H9 (cell line): ENCODE data around the gene MTX3. TPM values are rescaled to one million over a fixed set of nuclear protein-coding genes. Genes with fewer than 3 reads are reported as not detected.

Experiments
- DNase-seq: peaks from one replicate; pipeline ENCODE4 v3.0.0-alpha.2; 2017
- H2AFZ ChIP-seq: one replicate; pipeline ENCODE4 v1.6.1; 2013; ENCODE audit warnings: mild to moderate bottlenecking, low read length, control low read depth, moderate library complexity
- H2AK5ac ChIP-seq: 2 replicates; pipeline ENCODE4 v1.6.1; 2013; ENCODE audit warnings: low read length, control low read depth, mixed read lengths; ENCODE audit not compliant: insufficient read length
- H2BK120ac ChIP-seq: one replicate; pipeline ENCODE4 v1.6.1; 2013; ENCODE audit warnings: low read depth, mild to moderate bottlenecking, low read length, control low read depth, inconsistent platforms; ENCODE audit not compliant: poor library complexity, severe bottlenecking
- H2BK12ac ChIP-seq: 2 replicates; pipeline ENCODE4 v1.6.1; 2013; ENCODE audit warnings: low read length, control low read depth, mixed read lengths, low read depth; ENCODE audit not compliant: insufficient read length
- H2BK15ac ChIP-seq: 2 replicates; pipeline ENCODE4 v1.6.1; 2013; ENCODE audit warnings: low read depth, low read length, control low read depth
- H2BK20ac ChIP-seq: one replicate; pipeline ENCODE4 v1.6.1; 2013; ENCODE audit warnings: low read depth, mild to moderate bottlenecking, low read length, control low read depth, inconsistent platforms; ENCODE audit not compliant: poor library complexity, severe bottlenecking
- H2BK5ac ChIP-seq: 2 replicates; pipeline ENCODE4 v1.6.1; 2013; ENCODE audit warnings: low read length, control low read depth, mixed read lengths; ENCODE audit not compliant: insufficient read length
- H3K14ac ChIP-seq: 2 replicates; pipeline ENCODE4 v1.6.1; 2013; ENCODE audit warnings: low read length, control low read depth; ENCODE audit not compliant: insufficient read depth
- H3K18ac ChIP-seq: 2 replicates; pipeline ENCODE4 v1.6.1; 2013; ENCODE audit warnings: low read depth, mild to moderate bottlenecking, mixed read lengths, low read length, control low read depth; ENCODE audit not compliant: insufficient read length
- H3K23ac ChIP-seq: 2 replicates; pipeline ENCODE4 v1.6.1; 2013; ENCODE audit warnings: low read length, control low read depth, mixed read lengths, low read depth; ENCODE audit not compliant: insufficient read length
- H3K23me2 ChIP-seq: 2 replicates; pipeline ENCODE4 v1.6.1; 2013; ENCODE audit warnings: low read depth, mild to moderate bottlenecking, mixed read lengths, low read length, control low read depth; ENCODE audit not compliant: insufficient read length, poor library complexity, severe bottlenecking
- H3K27ac ChIP-seq: 2 replicates; pipeline ENCODE4 v1.5.1; 2013; ENCODE audit warnings: low read length, control low read depth, mixed read lengths, low read depth; ENCODE audit not compliant: insufficient read length
- H3K27me3 ChIP-seq: 2 replicates; pipeline ENCODE4 v1.6.1; 2013; ENCODE audit warnings: low read length, control low read depth, inconsistent platforms; ENCODE audit not compliant: insufficient read depth
- H3K4ac ChIP-seq: 2 replicates; pipeline ENCODE4 v1.6.1; 2013; ENCODE audit warnings: low read depth, mild to moderate bottlenecking, control low read depth, inconsistent platforms, low read length, moderate library complexity
- H3K4me1 ChIP-seq: 2 replicates; pipeline ENCODE4 v1.6.1; 2013; ENCODE audit warnings: low read length, control low read depth, inconsistent platforms; ENCODE audit not compliant: insufficient read depth
- H3K4me2 ChIP-seq: 2 replicates; pipeline ENCODE4 v1.6.1; 2013; ENCODE audit warnings: low read length, control low read depth, mixed read lengths; ENCODE audit not compliant: insufficient read length, insufficient read depth
- H3K56ac ChIP-seq: 2 replicates; pipeline ENCODE4 v1.6.1; 2013; ENCODE audit warnings: low read depth, mild to moderate bottlenecking, mixed read lengths, low read length, control low read depth; ENCODE audit not compliant: insufficient read length
- H3K79me1 ChIP-seq: 2 replicates; pipeline ENCODE4 v1.6.1; 2013; ENCODE audit warnings: low read depth, mild to moderate bottlenecking, moderate library complexity, low read length, control low read depth, inconsistent platforms; ENCODE audit not compliant: insufficient read depth, poor library complexity, severe bottlenecking
- H3K79me2 ChIP-seq: 2 replicates; pipeline ENCODE4 v1.6.1; 2013; ENCODE audit warnings: low read length, control low read depth, inconsistent platforms; ENCODE audit not compliant: insufficient read depth
- H3K9ac ChIP-seq: 2 replicates; pipeline ENCODE4 v1.6.1; 2013; ENCODE audit warnings: low read length, control low read depth, mixed read lengths; ENCODE audit not compliant: insufficient read length; ENCODE audit errors: extremely low read depth
- H3K9me3 ChIP-seq: one replicate; pipeline ENCODE4 v1.6.1; 2013; ENCODE audit warnings: low read depth, low read length, inconsistent platforms; ENCODE audit not compliant: control insufficient read depth
- H3T11ph ChIP-seq: one replicate; pipeline ENCODE4 v1.6.1; 2013; ENCODE audit warnings: mild to moderate bottlenecking, low read length, control low read depth, inconsistent platforms
- H4K20me1 ChIP-seq: one replicate; pipeline ENCODE4 v1.6.1; 2013; ENCODE audit not compliant: control insufficient read depth, insufficient read length, insufficient read depth
- H4K5ac ChIP-seq: 2 replicates; pipeline ENCODE4 v1.6.1; 2013; ENCODE audit warnings: low read depth, mild to moderate bottlenecking, mixed read lengths, low read length, control low read depth; ENCODE audit not compliant: insufficient read length
- H4K8ac ChIP-seq: replicated peaks from 2 replicates; pipeline ENCODE4 v1.6.1; 2013; ENCODE audit warnings: low read length, control low read depth, mixed read lengths, low read depth; ENCODE audit not compliant: insufficient read length
- H4K91ac ChIP-seq: 2 replicates; pipeline ENCODE4 v1.6.1; 2013; ENCODE audit warnings: low read depth, mild to moderate bottlenecking, moderate library complexity, mixed read lengths, low read length, control low read depth; ENCODE audit not compliant: insufficient read length
- H3K27ac Mint-ChIP-seq, 3 experiments: 2 replicates in 2 of 3; 3 replicates in 1 of 3; pipeline ENCODE4 v1.8.0; 2020 to 2021; ENCODE audit warnings: mixed read lengths in 3 of 3, mild to moderate bottlenecking in 1 of 3, moderate library complexity in 1 of 3
- H3K27me3 Mint-ChIP-seq: 2 replicates; pipeline ENCODE4 v1.8.0; 2021; ENCODE audit warnings: low read depth, mild to moderate bottlenecking, moderate library complexity, mixed read lengths
- H3K36me3 Mint-ChIP-seq, 3 experiments: 2 replicates in 2 of 3; 3 replicates in 1 of 3; pipeline ENCODE4 v1.8.0; 2020 to 2021; ENCODE audit warnings: low read depth in 3 of 3, mixed read lengths in 3 of 3; ENCODE audit not compliant: insufficient read depth in 1 of 3
- H3K4me1 Mint-ChIP-seq, 2 experiments: 2 replicates each; pipeline ENCODE4 v1.8.0; 2020; ENCODE audit warnings: mixed read lengths in 2 of 2
- H3K4me3 Mint-ChIP-seq, 2 experiments: 2 replicates in 1 of 2; 3 replicates in 1 of 2; pipeline ENCODE4 v1.8.0; 2020 to 2021; ENCODE audit warnings: mild to moderate bottlenecking in 2 of 2, mixed read lengths in 2 of 2, moderate library complexity in 1 of 2
- H3K9me3 Mint-ChIP-seq, 2 experiments: 2 replicates in 1 of 2; 3 replicates in 1 of 2; pipeline ENCODE4 v1.8.0; 2020; ENCODE audit warnings: mild to moderate bottlenecking in 2 of 2, mixed read lengths in 2 of 2, moderate library complexity in 1 of 2
- WGBS: extraction: QIAGEN DNeasy Blood & Tissue Kit; methylation state at CpG from one replicate; pipeline ENCODE4 v1.1.7; 2013; ENCODE audit warnings: missing lambda C conversion rate, low lambda C conversion rate, mixed read lengths; ENCODE audit not compliant: insufficient read length; ENCODE audit errors: extremely low coverage; 5-methylcytosine and 5-hydroxymethylcytosine counted together
- total RNA-seq: library from RNA; stranded (reverse); gene quantifications from 2 replicates; pipeline ENCODE4 v1.2.1, GENCODE V29; 2021
- TF ChIP-seq, protein P1 (sequence below): fragments of 200-600 bp; sonication (generic); conservative IDR thresholded peaks from 3 replicates; pipeline ENCODE4 v1.8.0; 2021; ENCODE audit warnings: antibody characterized with exemption, mild to moderate bottlenecking

MTX3 gene
- total RNA-seq, 1 experiment from 2014 or later = 24.1 TPM

DNA sequence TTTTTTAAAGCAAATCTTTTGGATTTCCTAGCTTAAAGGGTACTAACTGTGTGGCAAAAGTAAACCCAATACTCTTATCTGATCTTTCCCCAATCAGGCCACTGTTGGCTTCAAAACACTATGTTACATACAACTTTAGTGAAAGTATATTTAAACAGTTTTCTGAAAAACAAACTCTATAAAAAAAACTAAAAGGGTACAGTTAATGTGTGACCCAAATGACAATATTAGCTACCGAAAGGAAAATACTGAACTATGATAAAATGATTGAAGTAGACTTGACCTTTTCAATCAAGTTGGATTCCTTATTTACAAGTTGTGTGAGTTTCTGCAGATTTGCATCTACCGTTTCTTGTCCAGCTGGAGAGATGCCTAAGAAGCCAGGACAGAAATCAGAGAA lies 5.8 kb downstream of the MTX3 start:
- no peaks in the 10 kb centered on the region for H3K4me1 ChIP-seq

More for the DNA sequence above, 5.8 kb downstream of the MTX3 start:
- H3K14ac ChIP-seq = no peak overlapping the region
- H3K27me3 ChIP-seq = no peaks in the 10 kb centered on the region
- no peak overlapping the region for H2BK120ac ChIP-seq
- H3K9me3 Mint-ChIP-seq = no peaks in the 10 kb centered on the region
- H3K18ac ChIP-seq = no peak overlapping the region
- H3K4me2 ChIP-seq = no peak overlapping the region
- no peak overlapping the region for H3K4ac ChIP-seq
- no peak overlapping the region for H2AK5ac ChIP-seq
- H3K23me2 ChIP-seq = no peaks in the 10 kb centered on the region
- H3K27me3 Mint-ChIP-seq = no peaks in the 10 kb centered on the region
- H3K4me1 Mint-ChIP-seq = peaks cover 4 to 6% of the 10 kb centered on the region in 2 experiments
- H3K23ac ChIP-seq = no peak overlapping the region
- WGBS = no CpG with 5 or more reads among the region's 2 CpGs
- no peak overlapping the region for H2BK15ac ChIP-seq
- no peak overlapping the region for H2BK5ac ChIP-seq
- no peak overlapping the region for H3T11ph ChIP-seq
- no peak overlapping the region for H4K91ac ChIP-seq
- TF ChIP-seq, protein P1, sequence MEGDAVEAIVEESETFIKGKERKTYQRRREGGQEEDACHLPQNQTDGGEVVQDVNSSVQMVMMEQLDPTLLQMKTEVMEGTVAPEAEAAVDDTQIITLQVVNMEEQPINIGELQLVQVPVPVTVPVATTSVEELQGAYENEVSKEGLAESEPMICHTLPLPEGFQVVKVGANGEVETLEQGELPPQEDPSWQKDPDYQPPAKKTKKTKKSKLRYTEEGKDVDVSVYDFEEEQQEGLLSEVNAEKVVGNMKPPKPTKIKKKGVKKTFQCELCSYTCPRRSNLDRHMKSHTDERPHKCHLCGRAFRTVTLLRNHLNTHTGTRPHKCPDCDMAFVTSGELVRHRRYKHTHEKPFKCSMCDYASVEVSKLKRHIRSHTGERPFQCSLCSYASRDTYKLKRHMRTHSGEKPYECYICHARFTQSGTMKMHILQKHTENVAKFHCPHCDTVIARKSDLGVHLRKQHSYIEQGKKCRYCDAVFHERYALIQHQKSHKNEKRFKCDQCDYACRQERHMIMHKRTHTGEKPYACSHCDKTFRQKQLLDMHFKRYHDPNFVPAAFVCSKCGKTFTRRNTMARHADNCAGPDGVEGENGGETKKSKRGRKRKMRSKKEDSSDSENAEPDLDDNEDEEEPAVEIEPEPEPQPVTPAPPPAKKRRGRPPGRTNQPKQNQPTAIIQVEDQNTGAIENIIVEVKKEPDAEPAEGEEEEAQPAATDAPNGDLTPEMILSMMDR = no peak
- H3K79me2 ChIP-seq = no peaks in the 10 kb centered on the region
- peaks cover 24 to 80% (median 73%) of the 10 kb centered on the region in 3 experiments for H3K36me3 Mint-ChIP-seq
- H3K79me1 ChIP-seq = no peaks in the 10 kb centered on the region
- H2BK12ac ChIP-seq = no peak overlapping the region
- no peak overlapping the region for H4K8ac ChIP-seq
- H3K9ac ChIP-seq = no peak overlapping the region
- no peak overlapping the region for H3K27ac Mint-ChIP-seq
- no peaks in the 10 kb centered on the region for H4K20me1 ChIP-seq
- H3K9me3 ChIP-seq = no peaks in the 10 kb centered on the region
- no peak for DNase-seq
- H2BK20ac ChIP-seq = no peak overlapping the region
- no peak overlapping the region for H2AFZ ChIP-seq
- H4K5ac ChIP-seq = no peak overlapping the region
- H3K56ac ChIP-seq = no peak overlapping the region
- no peak overlapping the region for H3K4me3 Mint-ChIP-seq
- no peak overlapping the region for H3K27ac ChIP-seq
